ENCODE results near the gene RAD51B.

RAD51B gene

DNA sequence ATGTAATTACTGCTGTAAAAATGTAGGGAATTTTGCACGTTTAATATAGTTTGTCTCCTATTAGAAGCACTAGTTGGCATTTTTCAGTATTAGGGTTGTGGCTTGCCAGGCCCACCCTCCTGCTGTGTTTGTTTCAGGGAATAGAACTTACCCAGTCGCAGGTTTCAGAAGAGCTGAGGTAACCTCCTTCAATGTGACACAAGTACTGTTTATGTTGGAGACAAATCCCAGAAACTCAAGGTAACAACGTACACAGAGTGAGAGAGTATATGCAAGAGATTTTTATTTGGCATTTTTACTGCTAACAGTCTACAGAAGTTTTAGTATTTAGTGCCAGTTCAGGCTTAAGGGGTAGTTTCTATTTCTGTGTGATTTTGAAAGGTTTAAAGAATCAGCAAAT lies 284.3 kb downstream of the RAD51B start:
- TF ChIP-seq CTCF (IDR thresholded peaks at IDR 0.05; ENCODE audit: low read depth, low read length): no peak

GRCh38 chr14:68104518-68104917 lies 284.9 kb downstream of the RAD51B start:
- no peak overlapping the region for H3K4me3 ChIP-seq (ENCODE audit: low read depth, low read length)
- TF ChIP-seq CTCF (IDR thresholded peaks at IDR 0.05; ENCODE audit: low read depth, low read length): no peak

More for the DNA sequence above, 284.3 kb downstream of the RAD51B start:
- H3K4me3 ChIP-seq (ENCODE audit: low read depth, low read length): no peak overlapping the region

DNA sequence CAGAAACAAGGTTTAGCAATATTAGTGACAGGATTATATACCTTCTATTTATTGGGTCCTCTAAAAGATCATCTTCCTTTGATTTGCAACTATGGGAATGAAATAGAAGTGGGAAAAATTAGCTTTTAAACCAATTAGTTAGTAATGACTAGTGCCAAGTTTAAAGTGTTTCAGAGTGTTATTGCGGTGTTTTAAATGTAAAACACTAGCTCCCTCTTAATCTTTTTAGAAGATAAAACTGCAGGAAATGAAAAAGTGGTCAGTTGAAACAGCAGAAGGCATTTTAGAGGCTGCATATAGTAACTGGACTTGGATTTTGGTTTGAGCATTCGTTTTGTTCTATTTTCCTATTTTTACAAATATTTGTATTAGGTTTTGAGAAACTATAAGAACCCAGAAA lies 286.2 kb downstream of the RAD51B start:
- no peak for TF ChIP-seq CTCF (IDR thresholded peaks at IDR 0.05; ENCODE audit: low read depth, low read length)
- no peak overlapping the region for H3K4me3 ChIP-seq (ENCODE audit: low read depth, low read length)

- TF ChIP-seq CTCF (IDR thresholded peaks at IDR 0.05; ENCODE audit: low read depth, low read length): no peak
- H3K4me3 ChIP-seq (ENCODE audit: low read depth, low read length): no peak overlapping the region
Measured at GRCh38 chr14:68106456-68106855, 286.9 kb downstream of the RAD51B start.

DNA sequence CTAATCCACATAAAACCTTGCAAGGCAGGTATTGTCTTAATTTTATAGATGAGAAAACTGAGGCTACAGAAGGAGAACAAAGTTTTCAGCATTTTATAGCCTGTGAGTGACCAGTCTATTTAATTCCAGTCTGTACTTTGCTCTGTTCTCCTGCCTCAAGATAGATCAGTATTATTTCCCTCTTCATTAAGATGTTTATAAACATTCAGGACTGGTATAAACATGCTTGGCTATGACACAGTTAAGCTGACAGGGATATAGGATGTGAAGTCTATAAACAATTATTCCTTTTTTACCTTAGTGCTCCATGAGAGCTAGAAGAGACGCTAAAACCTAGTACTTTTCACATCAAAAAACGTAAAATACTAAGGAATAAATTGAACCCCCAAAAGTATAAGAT lies 287.3 kb downstream of the RAD51B start:
- TF ChIP-seq CTCF (IDR thresholded peaks at IDR 0.05; ENCODE audit: low read depth, low read length): no peak
- no peak overlapping the region for H3K4me3 ChIP-seq (ENCODE audit: low read depth, low read length)

GRCh38 chr14:68109132-68109900 lies 289.7 kb downstream of the RAD51B start:
- no peak for TF ChIP-seq CTCF (IDR thresholded peaks at IDR 0.05; ENCODE audit: low read depth, low read length)
- no peak overlapping the region for H3K4me3 ChIP-seq (ENCODE audit: low read depth, low read length)

DNA sequence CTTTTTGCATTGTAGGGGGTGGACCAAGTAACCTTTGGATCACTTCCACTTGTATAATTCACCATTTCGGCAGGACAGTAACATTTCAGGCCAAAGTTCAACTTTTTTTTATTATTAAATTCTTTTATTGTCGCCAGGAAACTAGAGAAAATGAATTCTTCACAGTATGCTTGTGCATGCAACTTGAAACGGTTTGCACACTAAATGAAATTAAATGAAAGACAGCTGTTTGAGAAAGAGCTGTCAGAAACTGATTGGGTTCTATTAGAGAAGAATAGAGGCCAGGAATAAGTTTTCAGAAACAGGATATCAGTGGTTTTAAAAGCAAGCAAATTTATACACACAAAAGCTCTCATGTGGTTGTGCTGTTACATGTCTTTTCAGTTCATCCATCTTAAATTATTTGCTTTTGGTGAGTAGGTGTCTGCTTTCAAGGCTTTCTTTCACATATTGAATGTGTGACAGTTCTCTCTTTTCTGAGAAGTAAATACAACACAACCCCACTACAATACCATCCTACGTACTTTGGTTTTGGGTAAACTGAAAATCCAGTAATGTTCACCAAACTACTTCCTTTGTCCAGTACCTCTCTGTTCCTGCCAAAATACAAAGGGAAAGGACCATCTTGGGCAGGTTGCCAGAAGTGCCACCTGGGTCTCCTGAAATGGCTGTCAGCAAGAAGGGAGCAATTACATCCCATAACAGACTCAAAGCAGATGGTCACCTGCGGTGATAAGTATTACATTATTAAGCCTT lies 291.7 kb downstream of the RAD51B start:
- TF ChIP-seq CTCF (IDR thresholded peaks at IDR 0.05; ENCODE audit: low read depth, low read length): no peak
- H3K4me3 ChIP-seq (ENCODE audit: low read depth, low read length): no peak overlapping the region
